ENCODE results near the gene AMZ2. TPM values are rescaled to one million over a fixed set of nuclear protein-coding genes. Genes with fewer than 3 reads are reported as not detected.
"Not testable (repeated sequence)": the region's sequence is repeated elsewhere in the genome, so short reads cannot be mapped to it uniquely, and the experiment has no call there.

Gene AMZ2, protein sequence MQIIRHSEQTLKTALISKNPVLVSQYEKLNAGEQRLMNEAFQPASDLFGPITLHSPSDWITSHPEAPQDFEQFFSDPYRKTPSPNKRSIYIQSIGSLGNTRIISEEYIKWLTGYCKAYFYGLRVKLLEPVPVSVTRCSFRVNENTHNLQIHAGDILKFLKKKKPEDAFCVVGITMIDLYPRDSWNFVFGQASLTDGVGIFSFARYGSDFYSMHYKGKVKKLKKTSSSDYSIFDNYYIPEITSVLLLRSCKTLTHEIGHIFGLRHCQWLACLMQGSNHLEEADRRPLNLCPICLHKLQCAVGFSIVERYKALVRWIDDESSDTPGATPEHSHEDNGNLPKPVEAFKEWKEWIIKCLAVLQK
- total RNA-seq: 10 to 100 TPM; 57.5 to 83.9 TPM
- 100 to 1,000 TPM; 114 to 122 TPM for polyA plus RNA-seq (ENCODE audit: insufficient read length in 2 of 2)
- long read RNA-seq, donor 1, transcript AMZ2-206 (6 exons, 2,257 nt): minor isoform, 35 of 92 reads
- long read RNA-seq, donor 1, transcript AMZ2-202 (7 exons, 2,402 nt): major isoform, 37 of 92 reads
- long read RNA-seq, donor 1, partial matches to known transcripts: 10 of 92 reads
- long read RNA-seq, donor 1, other reads (novel, unspliced or antisense): 7 of 92 reads
- long read RNA-seq, donor 2, transcript AMZ2-202 (7 exons, 2,402 nt): major isoform, 10 of 16 reads
- long read RNA-seq, donor 2, transcript AMZ2-206 (6 exons, 2,257 nt): minor isoform, 6 of 16 reads
- long read RNA-seq, donor 2, partial matches to known transcripts: 0 of 16 reads
- long read RNA-seq, donor 2, other reads (novel, unspliced or antisense): 0 of 16 reads
- long read RNA-seq, donor 3, transcript AMZ2-202 (7 exons, 2,402 nt): major isoform, 13 of 31 reads
- long read RNA-seq, donor 3, partial matches to known transcripts: 13 of 31 reads
- long read RNA-seq, donor 3, other reads (novel, unspliced or antisense): 0 of 31 reads
- long read RNA-seq, donor 4, transcript AMZ2-206 (6 exons, 2,257 nt): minor isoform, 14 of 57 reads
- long read RNA-seq, donor 4, transcript AMZ2-203 (8 exons, 1,378 nt): minor isoform, 9 of 57 reads
- long read RNA-seq, donor 4, transcript AMZ2-202 (7 exons, 2,402 nt): major isoform, 19 of 57 reads
- long read RNA-seq, donor 4, partial matches to known transcripts: 15 of 57 reads
- long read RNA-seq, donor 4, other reads (novel, unspliced or antisense): 0 of 57 reads

DNA sequence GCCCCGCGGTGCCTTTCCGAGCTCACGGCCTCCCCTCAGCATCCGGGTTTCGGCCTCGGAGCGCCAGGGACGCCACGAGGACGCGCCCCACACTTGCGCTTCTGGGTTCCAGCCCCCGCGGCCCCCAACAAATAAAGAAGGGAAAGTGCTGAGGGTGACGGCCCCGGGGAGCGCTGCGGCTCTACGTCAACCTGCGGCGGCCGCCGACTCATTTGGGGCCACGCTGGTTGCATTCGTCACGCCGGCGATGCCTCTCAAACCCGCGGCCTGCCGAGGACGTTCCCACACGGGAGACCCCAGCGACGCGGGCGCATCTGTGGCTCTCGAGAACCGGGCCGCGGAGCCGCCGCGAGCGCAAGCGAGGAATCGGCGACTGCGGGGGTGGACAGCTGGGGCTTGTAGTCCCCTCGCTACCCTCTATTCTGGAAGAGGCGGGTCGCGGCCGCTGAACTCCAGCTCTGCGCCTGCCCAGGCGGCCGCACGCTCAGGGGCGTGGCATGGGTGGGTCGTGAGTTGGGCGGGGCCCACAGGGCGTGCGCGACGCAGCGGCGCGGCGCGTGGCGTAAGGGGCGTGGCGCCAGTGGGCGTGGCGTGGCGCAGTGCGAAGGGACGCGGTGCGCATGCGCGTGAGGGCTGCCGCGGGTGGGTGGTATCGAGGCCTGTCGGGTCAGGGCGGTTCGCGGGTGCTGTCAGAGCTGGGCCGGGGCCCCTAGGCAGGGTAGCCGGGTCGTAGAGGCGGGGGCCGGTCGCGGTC, at the start of gene AMZ2:
Gene AMZ2 (plus strand): TSS at position 599 of the 754 bp plus-strand sequence. CDS start 2,145 bp downstream, outside the sequence.
- peaks cover 6% of the 10 kb centered on the region for H3K36me3 ChIP-seq (ENCODE audit: control insufficient read depth, insufficient read depth, low read length)
- under 1% methylated on average over 97 of the region's 97 CpGs for WGBS (ENCODE audit: insufficient coverage)
- peak within 1 kb of the TSS; percentile 97 for H3K27ac ChIP-seq (ENCODE audit: low read depth, low read length)
- H3K9me3 ChIP-seq (ENCODE audit: control insufficient read depth, insufficient read depth, low read length): no peaks in the 10 kb centered on the region
- peak; percentile 90 to 98 (median 94) for DNase-seq (ENCODE audit: low read depth in 4 of 6, low spot score in 6 of 6)
- no peaks in the 10 kb centered on the region for H3K27me3 ChIP-seq (ENCODE audit: control insufficient read depth, insufficient read depth, low read length)
- peaks cover 19% of the 10 kb centered on the region for H3K4me1 ChIP-seq (ENCODE audit: control insufficient read depth, insufficient read depth, low read length)
- H3K4me3 ChIP-seq (ENCODE audit: low read depth, low read length): peak within 1 kb of the TSS; percentile 86

DNA sequence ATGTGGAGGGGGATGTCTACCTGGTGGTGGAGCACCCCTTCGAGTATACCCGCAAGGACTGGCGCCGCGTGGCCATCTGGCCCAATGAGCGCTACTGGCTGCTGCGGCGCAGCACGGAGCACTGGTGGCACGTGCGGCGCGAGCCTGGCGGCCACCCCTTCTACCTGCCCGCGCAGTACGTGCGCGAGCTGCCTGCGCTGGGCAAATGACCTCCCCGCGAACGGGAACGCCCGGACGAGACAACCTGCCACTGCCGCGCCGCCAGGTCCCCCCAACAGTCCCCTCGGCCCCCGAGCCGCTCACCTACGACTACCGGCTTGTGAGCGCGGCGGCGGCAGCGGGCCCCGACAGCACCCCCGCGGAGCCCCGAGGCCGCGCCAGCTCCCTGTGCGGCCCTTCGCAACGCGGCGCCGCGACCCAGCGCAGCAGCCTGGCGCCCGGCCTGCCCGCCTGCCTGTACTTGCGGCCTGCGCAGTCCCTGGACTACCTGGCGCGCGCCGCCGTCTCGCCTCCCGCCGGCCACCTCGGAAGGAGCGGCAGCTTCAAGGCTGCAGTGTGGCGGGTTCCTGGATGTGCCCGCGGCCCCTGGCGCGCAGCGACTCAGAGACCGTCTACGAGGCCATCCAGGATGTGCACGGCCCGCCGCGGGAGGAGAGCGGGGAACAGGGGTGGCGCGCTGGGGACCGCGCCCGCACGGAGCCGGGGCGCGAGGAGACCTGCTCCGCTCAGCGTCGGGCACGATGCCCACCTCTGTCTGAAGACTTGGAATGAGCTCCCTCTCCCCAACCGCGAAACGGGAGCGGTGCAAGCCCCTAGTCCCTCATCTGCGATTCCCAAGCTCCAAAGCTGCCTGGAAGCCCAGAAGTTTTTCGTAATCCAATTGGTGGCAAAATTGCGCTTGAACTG, 48.7 kb upstream of the AMZ2 start:
- Histone ChIP-seq H3K27me3 (ENCODE audit: control insufficient read depth, insufficient read depth, low read length) (peaks cover 68% of the 10 kb centered on the region), H3K27ac (ENCODE audit: low read depth, low read length) (no peak overlapping the region)
- under 1% methylated on average over 101 of the region's 101 CpGs for WGBS (ENCODE audit: insufficient coverage)

DNA sequence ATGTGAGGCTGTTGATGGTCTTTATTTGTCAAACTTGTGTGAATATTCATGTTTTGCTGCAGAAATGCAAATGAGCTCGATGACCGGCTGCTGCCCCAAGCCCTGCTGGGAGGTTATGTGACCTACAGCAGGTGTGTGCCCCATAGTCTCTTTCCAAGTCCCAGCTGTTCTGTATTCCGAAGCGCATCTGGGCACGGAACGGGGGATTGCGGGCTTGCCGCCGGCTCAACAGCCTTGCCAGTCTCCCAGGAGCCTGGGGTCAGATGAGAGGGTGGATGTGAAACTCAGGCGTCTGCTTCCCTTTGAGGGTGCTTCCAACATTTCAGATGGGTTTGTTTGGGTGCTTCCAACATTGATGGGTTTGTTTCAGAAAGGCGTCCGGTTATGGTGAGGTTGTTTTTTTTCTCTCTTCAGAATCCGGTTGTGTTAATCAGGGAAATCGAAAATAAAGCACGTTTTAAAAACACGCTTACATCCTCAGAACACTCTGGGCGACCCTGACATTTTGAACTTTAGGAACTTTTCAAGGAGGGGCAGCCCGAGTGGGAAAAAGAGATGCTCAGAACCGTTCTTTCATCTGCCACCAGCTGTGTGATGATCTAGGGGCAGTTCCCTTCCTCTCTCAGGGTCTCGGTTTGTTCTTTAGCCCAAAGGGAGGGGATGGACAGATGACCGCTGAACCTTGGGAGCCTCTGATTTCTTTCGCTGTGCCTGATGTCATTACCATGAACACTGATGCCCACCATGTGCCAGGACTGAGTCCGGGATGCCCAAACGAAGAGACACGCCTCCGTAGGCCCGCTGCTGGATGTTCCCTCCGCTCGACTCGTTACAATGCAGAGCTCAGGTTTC, 47.8 kb upstream of the AMZ2 start:
- H3K4me1 ChIP-seq (ENCODE audit: control insufficient read depth, insufficient read depth, low read length): peaks cover 62% of the 10 kb centered on the region
- no peaks in the 10 kb centered on the region for H3K36me3 ChIP-seq (ENCODE audit: control insufficient read depth, insufficient read depth, low read length)
- DNase-seq (ENCODE audit: low read depth in 4 of 6, low spot score in 6 of 6): peak in 1 of 6 donors; percentile 8
- no peak overlapping the region for H3K27ac ChIP-seq (ENCODE audit: low read depth, low read length)
- H3K9me3 ChIP-seq (ENCODE audit: control insufficient read depth, insufficient read depth, low read length): no peaks in the 10 kb centered on the region
- peaks cover 64% of the 10 kb centered on the region for H3K27me3 ChIP-seq (ENCODE audit: control insufficient read depth, insufficient read depth, low read length)
- WGBS (ENCODE audit: insufficient coverage): 5% methylated on average over 18 of the region's 30 CpGs
- no peak overlapping the region for H3K4me3 ChIP-seq (ENCODE audit: low read depth, low read length)

More for the DNA sequence above, 48.7 kb upstream of the AMZ2 start:
- peaks cover 57% of the 10 kb centered on the region for H3K4me1 ChIP-seq (ENCODE audit: control insufficient read depth, insufficient read depth, low read length)
- H3K9me3 ChIP-seq (ENCODE audit: control insufficient read depth, insufficient read depth, low read length): no peaks in the 10 kb centered on the region
- peak in 2 of 6 donors; percentile 17 to 43 for DNase-seq (ENCODE audit: low read depth in 4 of 6, low spot score in 6 of 6)
- no peaks in the 10 kb centered on the region for H3K36me3 ChIP-seq (ENCODE audit: control insufficient read depth, insufficient read depth, low read length)
- no peak overlapping the region for H3K4me3 ChIP-seq (ENCODE audit: low read depth, low read length)

DNA sequence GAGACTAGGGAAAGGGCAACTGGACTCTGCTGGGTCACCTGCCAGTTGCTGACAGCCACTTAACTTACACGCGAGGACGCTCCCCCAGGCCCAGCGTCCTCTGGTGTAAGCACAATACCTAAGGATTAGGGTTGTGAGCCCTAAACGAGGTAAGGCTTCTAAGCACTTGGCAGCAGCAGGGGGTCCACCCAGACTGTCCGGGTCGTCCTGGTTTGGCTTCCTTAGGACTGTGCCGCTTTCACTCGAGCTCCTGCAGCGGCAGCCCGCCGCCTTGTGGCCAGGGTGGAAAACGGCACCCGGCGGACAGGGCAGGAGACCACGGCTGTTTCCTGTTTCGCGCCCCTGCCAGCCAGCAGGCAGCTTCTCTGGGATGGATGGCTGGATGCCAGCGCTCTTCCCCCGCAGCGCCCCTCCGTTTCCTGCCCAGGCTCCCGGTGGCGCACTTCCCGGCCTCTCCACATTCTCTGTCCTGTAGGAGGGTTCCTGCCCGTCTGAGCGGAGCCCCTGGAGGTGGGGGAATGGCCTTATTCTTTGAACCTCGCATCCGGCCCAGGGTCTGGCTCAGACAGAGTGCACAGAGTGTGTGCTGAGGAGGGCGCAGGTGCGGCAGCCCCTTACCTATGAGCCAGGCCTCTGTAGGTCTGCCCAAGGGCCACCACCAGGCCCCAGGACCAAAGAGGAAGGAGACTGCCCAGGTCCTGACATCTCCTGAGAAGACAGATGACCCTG, 47.0 kb upstream of the AMZ2 start:
- Histone ChIP-seq H3K9me3 (ENCODE audit: control insufficient read depth, insufficient read depth, low read length) (no peaks in the 10 kb centered on the region), H3K4me3 (ENCODE audit: low read depth, low read length) (peak overlapping the region; percentile 9), H3K27ac (ENCODE audit: low read depth, low read length) (no peak overlapping the region), H3K27me3 (ENCODE audit: control insufficient read depth, insufficient read depth, low read length) (peaks cover 56% of the 10 kb centered on the region), H3K36me3 (ENCODE audit: control insufficient read depth, insufficient read depth, low read length) (no peaks in the 10 kb centered on the region), H3K4me1 (ENCODE audit: control insufficient read depth, insufficient read depth, low read length) (peaks cover 60% of the 10 kb centered on the region)
- 2% methylated on average over 22 of the region's 31 CpGs for WGBS (ENCODE audit: insufficient coverage)
- peak in 3 of 6 donors; percentile 11 to 81 (median 76) for DNase-seq (ENCODE audit: low read depth in 4 of 6, low spot score in 6 of 6)

DNA sequence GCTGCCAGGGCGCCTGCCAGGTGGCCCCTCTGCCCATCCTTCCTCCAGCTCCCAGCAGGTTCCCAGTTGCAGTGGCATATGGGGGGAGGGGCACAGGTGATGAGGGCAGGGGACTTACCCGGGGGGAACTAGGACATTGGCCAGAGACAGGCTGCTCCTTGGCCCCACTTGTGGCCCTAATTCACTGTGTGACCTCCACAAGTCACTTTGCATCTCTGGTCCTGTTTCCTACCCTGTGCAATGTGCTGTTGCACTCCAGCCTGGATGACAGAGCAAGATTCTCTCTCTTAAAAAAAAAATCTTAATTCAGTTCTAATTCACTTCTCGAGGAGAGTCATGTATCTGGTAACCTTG, 46.4 kb upstream of the AMZ2 start:
- H3K9me3 ChIP-seq (ENCODE audit: control insufficient read depth, insufficient read depth, low read length); H3K27ac ChIP-seq (ENCODE audit: low read depth, low read length); DNase-seq (ENCODE audit: low read depth in 4 of 6, low spot score in 6 of 6); H3K4me3 ChIP-seq (ENCODE audit: low read depth, low read length); H3K36me3 ChIP-seq (ENCODE audit: control insufficient read depth, insufficient read depth, low read length): not testable (repeated sequence)
- Histone ChIP-seq H3K27me3 (ENCODE audit: control insufficient read depth, insufficient read depth, low read length) (peaks cover 51% of the 10 kb centered on the region), H3K4me1 (ENCODE audit: control insufficient read depth, insufficient read depth, low read length) (peaks cover 54% of the 10 kb centered on the region)
- 11% methylated on average over 1 of the region's 3 CpGs for WGBS (ENCODE audit: insufficient coverage)

DNA sequence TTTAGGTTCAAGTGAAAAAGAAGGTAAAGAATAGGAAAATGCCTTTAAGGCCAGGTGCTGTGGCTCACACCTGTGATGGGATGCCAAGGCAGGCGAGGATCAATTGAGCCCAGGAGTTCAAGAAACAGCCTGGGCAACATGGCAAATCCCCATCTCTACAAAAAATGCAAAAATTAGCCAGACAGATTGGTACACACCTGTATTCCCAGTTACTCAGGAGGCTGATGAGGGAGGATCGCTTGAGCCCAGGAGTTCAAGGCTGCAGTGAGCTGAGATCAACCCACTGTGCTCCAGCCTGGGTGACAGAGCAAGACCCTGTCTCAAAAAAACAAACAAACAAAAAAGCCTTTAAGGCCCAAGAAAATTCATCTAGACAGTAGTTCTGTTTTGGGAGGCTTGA, 45.5 kb upstream of the AMZ2 start:
- whole genome bisulfite sequencing (ENCODE audit: insufficient coverage): no CpG with 5 or more reads among the region's 2 CpGs
- not testable (repeated sequence) for H3K36me3 ChIP-seq (ENCODE audit: control insufficient read depth, insufficient read depth, low read length); DNase-seq (ENCODE audit: low read depth in 4 of 6, low spot score in 6 of 6); H3K9me3 ChIP-seq (ENCODE audit: control insufficient read depth, insufficient read depth, low read length); H3K27ac ChIP-seq (ENCODE audit: low read depth, low read length); H3K4me3 ChIP-seq (ENCODE audit: low read depth, low read length)
- Histone ChIP-seq H3K27me3 (ENCODE audit: control insufficient read depth, insufficient read depth, low read length) (peaks cover 42% of the 10 kb centered on the region), H3K4me1 (ENCODE audit: control insufficient read depth, insufficient read depth, low read length) (peaks cover 45% of the 10 kb centered on the region)

DNA sequence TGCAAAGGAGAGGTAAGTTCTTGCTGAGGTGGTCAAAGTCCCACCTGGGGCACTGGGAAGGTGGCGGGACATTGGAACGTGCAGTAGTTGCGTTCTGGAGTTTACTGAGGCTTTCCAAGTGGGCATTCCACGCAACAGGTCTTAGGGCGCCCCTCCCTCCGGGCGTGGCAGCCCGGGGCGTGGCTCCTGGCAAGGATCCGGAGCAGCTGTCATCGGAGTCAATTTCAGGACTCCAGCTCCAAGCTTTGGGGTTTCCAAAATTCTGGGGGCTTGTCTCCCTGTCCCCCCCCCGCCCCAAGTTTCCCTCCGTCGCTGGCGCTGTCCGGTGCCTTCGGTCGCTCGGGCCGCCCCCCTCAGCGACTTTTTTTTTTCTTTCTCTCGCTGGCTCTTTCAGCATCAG, 43.1 kb upstream of the AMZ2 start:
- peaks cover 19% of the 10 kb centered on the region for H3K27me3 ChIP-seq (ENCODE audit: control insufficient read depth, insufficient read depth, low read length)
- 5% methylated on average over 11 of the region's 22 CpGs for WGBS (ENCODE audit: insufficient coverage)
- H3K4me3 ChIP-seq (ENCODE audit: low read depth, low read length): peak overlapping the region; percentile 79
- H3K4me1 ChIP-seq (ENCODE audit: control insufficient read depth, insufficient read depth, low read length): peaks cover 29% of the 10 kb centered on the region
- DNase-seq (ENCODE audit: low read depth in 4 of 6, low spot score in 6 of 6): peak in 1 of 6 donors; percentile 16
- H3K36me3 ChIP-seq (ENCODE audit: control insufficient read depth, insufficient read depth, low read length): peaks cover 13% of the 10 kb centered on the region
- H3K27ac ChIP-seq (ENCODE audit: low read depth, low read length): no peak overlapping the region
- H3K9me3 ChIP-seq (ENCODE audit: control insufficient read depth, insufficient read depth, low read length): no peaks in the 10 kb centered on the region

Measured in spinal cord (tissue), 10 donors.